CD14-positive monocyte (primary cell): ENCODE measurements around the gene BEND7. TPM values are rescaled to one million over a fixed set of nuclear protein-coding genes. Genes with fewer than 3 reads are reported as not detected.

Experiments
- DNase-seq, 3 donors: peaks; one replicate each; pipeline ENCODE4 v3.0.0-alpha.2; 2011 to 2022
- H2AFZ ChIP-seq: 2 replicates; pipeline ENCODE4 v1.6.0; 2012; ENCODE audit warnings: mild to moderate bottlenecking, low read depth, low read length, inconsistent platforms; ENCODE audit not compliant: insufficient read depth, poor library complexity, severe bottlenecking
- H3K27ac ChIP-seq, 2 donors: 1 replicate in 1 of 2; 2 replicates in 1 of 2; pipeline ENCODE4 v1.5.1; 2012 to 2013; ENCODE audit warnings: low read length in 2 of 2, control low read depth in 1 of 2, inconsistent platforms in 1 of 2, low read depth in 1 of 2, mild to moderate bottlenecking in 1 of 2
- H3K27me3 ChIP-seq, 2 donors: one replicate each; pipeline versions ENCODE4 v1.6.0 to v1.6.1; 2011 to 2013; ENCODE audit warnings: low read length in 2 of 2; ENCODE audit not compliant: control insufficient read depth in 2 of 2, insufficient read depth in 2 of 2
- H3K36me3 ChIP-seq, 2 donors: replicated peaks in 1 of 2; 1 replicate in 1 of 2; 2 replicates in 1 of 2; pipeline versions ENCODE4 v1.5.1 to v1.6.1; 2012 to 2013; ENCODE audit warnings: low read length in 2 of 2, control low read depth in 1 of 2, inconsistent platforms in 1 of 2, mild to moderate bottlenecking in 1 of 2; ENCODE audit not compliant: insufficient read depth in 2 of 2, control insufficient read depth in 1 of 2
- H3K4me1 ChIP-seq, 2 donors: 1 replicate in 1 of 2; 2 replicates in 1 of 2; pipeline versions ENCODE4 v1.5.1 to v1.6.1; 2012 to 2013; ENCODE audit warnings: low read length in 2 of 2, control low read depth in 1 of 2, inconsistent platforms in 1 of 2, mild to moderate bottlenecking in 1 of 2, moderate library complexity in 1 of 2; ENCODE audit not compliant: insufficient read depth in 2 of 2, control insufficient read depth in 1 of 2
- H3K4me2 ChIP-seq: replicated peaks from 2 replicates; pipeline ENCODE3; 2012; ENCODE audit warnings: low read length, moderate library complexity, mild to moderate bottlenecking; ENCODE audit not compliant: poor library complexity, severe bottlenecking; ENCODE audit errors: extremely low read depth
- H3K4me3 ChIP-seq, 3 experiments: fragments of 200-600 bp in 1 of 3; sonication (generic) in 1 of 3; replicated peaks in 1 of 3; 1 replicate in 2 of 3; 2 replicates in 1 of 3; pipeline ENCODE4 v1.5.1; 2011 to 2013; ENCODE audit warnings: low read length in 3 of 3, mild to moderate bottlenecking in 3 of 3, control low read depth in 2 of 3, low read depth in 2 of 3, inconsistent platforms in 1 of 3, moderate library complexity in 1 of 3
- H3K79me2 ChIP-seq: 2 replicates; pipeline ENCODE4 v1.6.0; 2012; ENCODE audit warnings: mild to moderate bottlenecking, control low read depth, inconsistent platforms, low read length, moderate library complexity; ENCODE audit not compliant: insufficient read depth
- H3K9ac ChIP-seq: 2 replicates; pipeline ENCODE4 v1.6.0; 2017; ENCODE audit warnings: low read length, mild to moderate bottlenecking; ENCODE audit not compliant: insufficient read depth, poor library complexity, severe bottlenecking
- H3K9me3 ChIP-seq, 2 donors: replicated peaks in 1 of 2; 1 replicate in 1 of 2; 2 replicates in 1 of 2; pipeline versions ENCODE4 v1.5.1 to v1.6.1; 2012 to 2013; ENCODE audit warnings: low read length in 2 of 2, control low read depth in 1 of 2; ENCODE audit not compliant: control insufficient read depth in 1 of 2, insufficient read depth in 1 of 2
- H4K20me1 ChIP-seq: 2 replicates; pipeline ENCODE4 v1.6.0; 2012; ENCODE audit warnings: mild to moderate bottlenecking, low read length, control low read depth, moderate library complexity; ENCODE audit not compliant: insufficient read depth
- H3K27ac Mint-ChIP-seq, 7 donors: one replicate each; pipeline ENCODE4 v1.8.0; 2020; ENCODE audit warnings: mild to moderate bottlenecking in 7 of 7, mixed read lengths in 7 of 7, moderate library complexity in 6 of 7, inconsistent platforms in 2 of 7
- H3K27me3 Mint-ChIP-seq, 3 donors: one replicate each; pipeline ENCODE4 v1.8.0; 2021 to 2022; ENCODE audit warnings: low read depth in 3 of 3, mild to moderate bottlenecking in 3 of 3, mixed read lengths in 3 of 3, moderate library complexity in 3 of 3, inconsistent platforms in 1 of 3
- H3K36me3 Mint-ChIP-seq, 2 donors: one replicate each; pipeline ENCODE4 v1.8.0; 2020; ENCODE audit warnings: mixed read lengths in 2 of 2, inconsistent platforms in 1 of 2, mild to moderate bottlenecking in 1 of 2
- H3K4me1 Mint-ChIP-seq: one replicate; pipeline ENCODE4 v1.8.0; 2020; ENCODE audit warnings: mild to moderate bottlenecking, mixed read lengths
- H3K4me3 Mint-ChIP-seq, 2 donors: one replicate each; pipeline ENCODE4 v1.8.0; 2020; ENCODE audit warnings: mild to moderate bottlenecking in 2 of 2, mixed read lengths in 2 of 2, moderate library complexity in 1 of 2
- H3K9me3 Mint-ChIP-seq, 7 donors: one replicate each; pipeline ENCODE4 v1.8.0; 2020 to 2022; ENCODE audit warnings: mixed read lengths in 7 of 7, mild to moderate bottlenecking in 6 of 7, moderate library complexity in 6 of 7, inconsistent platforms in 2 of 7
- WGBS: methylation state at CpG from one replicate; pipeline ENCODE4 v1.1.5; 2013; ENCODE audit warnings: missing lambda C conversion rate; ENCODE audit not compliant: insufficient coverage; 5-methylcytosine and 5-hydroxymethylcytosine counted together
- intact Hi-C, 2 donors: fragments of 100-400 bp; cut with micrococcal nuclease; formaldehyde crosslinking; loops; one replicate each; pipeline versions ENCODE4 v1.15.0 to v1.15.1; 2023
- polyA plus RNA-seq, 3 donors: library from polyadenylated mRNA; depleted of rRNA in 1 of 3; unstranded in 2 of 3; stranded (reverse) in 1 of 3; fragments of 300-500 nt in 2 of 3; fragments of >200 nt in 1 of 3; fragmentation: Illumina TruSeq in 2 of 3; gene quantifications; 1 replicate in 2 of 3; 2 replicates in 1 of 3; pipeline ENCODE4 v1.2.3, GENCODE V29; 2012 to 2021
- TF ChIP-seq, protein P1 (sequence below): fragments of 200-600 bp; IDR thresholded peaks from one replicate; pipeline ENCODE4 v1.8.0; 2022; ENCODE audit warnings: antibody characterized with exemption, mild to moderate bottlenecking

The BEND7 gene
- polyA plus RNA-seq, 3 donors: 0.65 TPM; not detected in 2

DNA sequence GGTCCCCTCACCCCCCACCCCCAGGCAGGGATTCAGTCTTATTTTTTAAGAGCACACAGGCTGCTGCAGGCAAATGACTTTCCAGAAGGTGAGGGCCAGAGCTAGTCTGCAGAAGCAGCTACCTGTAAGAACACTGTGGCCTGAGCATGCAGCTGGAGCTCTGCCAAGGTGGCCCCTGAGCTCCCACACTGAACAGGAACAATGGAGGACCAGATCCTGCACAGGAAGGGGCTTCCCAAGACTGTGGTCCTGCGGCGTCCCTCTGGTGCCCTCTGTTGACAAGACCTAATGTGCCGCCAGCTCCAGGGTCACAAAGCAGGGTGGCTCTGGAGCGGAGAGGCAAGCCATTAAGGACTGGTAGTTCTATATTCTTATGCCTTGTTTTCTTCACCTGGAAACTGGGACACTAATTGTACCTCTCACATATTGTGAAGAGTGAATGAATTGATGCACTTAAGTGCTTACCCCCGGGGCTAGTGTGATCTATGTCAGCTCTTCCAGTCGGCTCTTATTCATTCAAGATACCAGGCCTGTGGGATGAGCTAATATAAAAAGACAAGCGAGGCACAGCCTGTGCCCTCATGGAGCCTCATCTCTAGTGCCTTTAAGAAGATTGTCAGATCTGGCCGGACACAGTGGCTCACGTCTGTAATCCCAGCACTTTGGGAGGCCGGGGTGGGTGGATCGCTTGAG lies 8.0 kb upstream of the BEND7 start:
- Histone ChIP-seq H3K4me2 (no peak overlapping the region), H2AFZ (peak overlapping the region; percentile 41), H4K20me1 (no peaks in the 10 kb centered on the region), H3K36me3 (no peaks in the 10 kb centered on the region), H3K27me3 (peaks cover 7 to 11% of the 10 kb centered on the region in 2 donors), H3K9ac (no peak overlapping the region), H3K9me3 (no peaks in the 10 kb centered on the region), H3K79me2 (no peaks in the 10 kb centered on the region), H3K27ac (no peak overlapping the region), H3K4me1 (no peaks in the 10 kb centered on the region), H3K4me3 (no peak overlapping the region)
- no peak overlapping the region for H3K4me3 Mint-ChIP-seq
- no peaks in the 10 kb centered on the region for H3K9me3 Mint-ChIP-seq
- H3K27me3 Mint-ChIP-seq: peaks cover 16 to 22% (median 18%) of the 10 kb centered on the region in 3 donors
- peaks cover 6% of the 10 kb centered on the region for H3K4me1 Mint-ChIP-seq
- intact Hi-C loops: loop anchor here in 1 of 2 donors (10.0 kb wide), 1 partner anchor 48 kb away; the partner anchor contains the start of gene PRPF18
- peak in 2 of 3 donors; percentile 13 to 43 for DNase-seq
- 63% methylated on average over 11 of the region's 11 CpGs for WGBS
- H3K36me3 Mint-ChIP-seq: no peaks in the 10 kb centered on the region
- TF ChIP-seq, protein P1, sequence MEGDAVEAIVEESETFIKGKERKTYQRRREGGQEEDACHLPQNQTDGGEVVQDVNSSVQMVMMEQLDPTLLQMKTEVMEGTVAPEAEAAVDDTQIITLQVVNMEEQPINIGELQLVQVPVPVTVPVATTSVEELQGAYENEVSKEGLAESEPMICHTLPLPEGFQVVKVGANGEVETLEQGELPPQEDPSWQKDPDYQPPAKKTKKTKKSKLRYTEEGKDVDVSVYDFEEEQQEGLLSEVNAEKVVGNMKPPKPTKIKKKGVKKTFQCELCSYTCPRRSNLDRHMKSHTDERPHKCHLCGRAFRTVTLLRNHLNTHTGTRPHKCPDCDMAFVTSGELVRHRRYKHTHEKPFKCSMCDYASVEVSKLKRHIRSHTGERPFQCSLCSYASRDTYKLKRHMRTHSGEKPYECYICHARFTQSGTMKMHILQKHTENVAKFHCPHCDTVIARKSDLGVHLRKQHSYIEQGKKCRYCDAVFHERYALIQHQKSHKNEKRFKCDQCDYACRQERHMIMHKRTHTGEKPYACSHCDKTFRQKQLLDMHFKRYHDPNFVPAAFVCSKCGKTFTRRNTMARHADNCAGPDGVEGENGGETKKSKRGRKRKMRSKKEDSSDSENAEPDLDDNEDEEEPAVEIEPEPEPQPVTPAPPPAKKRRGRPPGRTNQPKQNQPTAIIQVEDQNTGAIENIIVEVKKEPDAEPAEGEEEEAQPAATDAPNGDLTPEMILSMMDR: peak; percentile 42
- H3K27ac Mint-ChIP-seq: no peak overlapping the region

DNA sequence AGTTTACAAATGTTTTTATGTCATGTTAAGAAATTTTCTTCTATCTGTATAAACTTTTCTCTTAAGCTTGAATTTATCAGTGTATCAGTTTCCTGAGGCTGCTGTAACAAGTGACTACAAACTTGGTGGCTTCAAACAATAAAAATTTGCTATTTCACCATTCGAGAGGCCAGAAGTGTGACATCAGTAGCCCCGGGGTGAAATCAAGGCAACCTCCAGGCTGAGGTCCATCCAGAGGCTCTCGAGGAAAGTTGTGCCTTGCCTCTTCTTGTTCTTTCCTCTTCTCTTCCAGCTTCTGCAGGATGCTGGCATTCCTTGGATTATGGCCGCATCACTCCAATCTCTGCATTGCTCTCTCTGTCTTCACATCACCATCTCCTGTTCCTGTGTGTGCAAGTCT lies 6.5 kb upstream of the BEND7 start:
- Mint-ChIP-seq H3K4me1 (peaks cover 6% of the 10 kb centered on the region), H3K4me3 (no peak overlapping the region), H3K27me3 (peaks cover 14 to 18% (median 17%) of the 10 kb centered on the region in 3 donors), H3K27ac (peak overlapping the region in 1 of 7 donors; percentile 12), H3K9me3 (no peaks in the 10 kb centered on the region), H3K36me3 (no peaks in the 10 kb centered on the region)
- Histone ChIP-seq H3K27ac (no peak overlapping the region), H3K4me3 (no peak overlapping the region), H3K36me3 (no peaks in the 10 kb centered on the region), H3K79me2 (no peaks in the 10 kb centered on the region), H3K9ac (no peak overlapping the region), H3K4me1 (no peaks in the 10 kb centered on the region), H3K9me3 (no peaks in the 10 kb centered on the region), H3K27me3 (peaks cover 16 to 19% of the 10 kb centered on the region in 2 donors), H4K20me1 (no peaks in the 10 kb centered on the region), H3K4me2 (no peak overlapping the region), H2AFZ (no peak overlapping the region)
- 100% methylated on average over 3 of the region's 4 CpGs for WGBS
- TF ChIP-seq, protein P1: no peak
- intact Hi-C loops: loop anchor here in 1 of 2 donors (10.0 kb wide), 1 partner anchor 49 kb away; the partner anchor contains the start of gene PRPF18
- DNase-seq: no peak
